Natural killer cell (primary cell): ENCODE results near the gene CHST11. TPM values are rescaled to one million over a fixed set of nuclear protein-coding genes. Genes with fewer than 3 reads are reported as not detected.

Source experiments
- ATAC-seq, 3 donors: fragments of 150-1000 bp in 2 of 3; fragments of 200-7000 bp in 1 of 3; cut with Tn5 transposase; 1 replicate in 1 of 3; 2 replicates in 2 of 3; pipeline ENCODE4 v1.10.0; 2021; ENCODE audit warnings: mild to moderate bottlenecking in 2 of 3, moderate library complexity in 2 of 3
- DNase-seq, 2 donors: peaks; one replicate each; pipeline versions ENCODE4 v3.0.0 to v3.0.0-alpha.2; 2013 to 2021; ENCODE audit warnings: mixed read lengths in 1 of 2
- H3K27ac ChIP-seq: one replicate; pipeline ENCODE4 v1.5.1; 2013; ENCODE audit warnings: mild to moderate bottlenecking, low read length
- H3K27me3 ChIP-seq: one replicate; pipeline ENCODE4 v1.6.1; 2013; ENCODE audit warnings: low read length; ENCODE audit not compliant: control insufficient read depth, insufficient read depth
- H3K36me3 ChIP-seq: one replicate; pipeline ENCODE4 v1.6.1; 2013; ENCODE audit warnings: low read length; ENCODE audit not compliant: control insufficient read depth, insufficient read depth
- H3K4me1 ChIP-seq: one replicate; pipeline ENCODE4 v1.6.1; 2013; ENCODE audit warnings: low read length; ENCODE audit not compliant: control insufficient read depth, insufficient read depth
- H3K4me3 ChIP-seq: one replicate; pipeline ENCODE4 v1.5.1; 2013; ENCODE audit warnings: low read length
- H3K9me3 ChIP-seq: one replicate; pipeline ENCODE4 v1.6.1; 2013; ENCODE audit warnings: low read length; ENCODE audit not compliant: control insufficient read depth, insufficient read depth
- H3K27ac Mint-ChIP-seq, 2 donors: one replicate each; pipeline ENCODE4 v1.8.0; 2022; ENCODE audit warnings: mild to moderate bottlenecking in 2 of 2, mixed read lengths in 2 of 2, moderate library complexity in 1 of 2
- H3K27me3 Mint-ChIP-seq, 2 donors: one replicate each; pipeline ENCODE4 v1.8.0; 2022; ENCODE audit warnings: low read depth in 2 of 2, mixed read lengths in 2 of 2
- H3K36me3 Mint-ChIP-seq: one replicate; pipeline ENCODE4 v1.8.0; 2022; ENCODE audit warnings: mixed read lengths
- H3K4me1 Mint-ChIP-seq, 2 donors: one replicate each; pipeline ENCODE4 v1.8.0; 2022; ENCODE audit warnings: mixed read lengths in 2 of 2
- H3K4me3 Mint-ChIP-seq: one replicate; pipeline ENCODE4 v1.8.0; 2022; ENCODE audit warnings: mild to moderate bottlenecking, moderate library complexity, mixed read lengths
- H3K9me3 Mint-ChIP-seq, 2 donors: one replicate each; pipeline ENCODE4 v1.8.0; 2022; ENCODE audit warnings: mixed read lengths in 2 of 2
- WGBS: methylation state at CpG from one replicate; pipeline ENCODE4 v1.1.7; 2013; ENCODE audit warnings: missing lambda C conversion rate; ENCODE audit not compliant: insufficient coverage; 5-methylcytosine and 5-hydroxymethylcytosine counted together
- intact Hi-C: fragments of 100-400 bp; cut with micrococcal nuclease; formaldehyde crosslinking; loops from one replicate; pipeline ENCODE4 v1.14.2; 2022
- total RNA-seq, 4 donors: library from RNA; stranded (reverse); fragments of 120-200 nt in 1 of 4; gene quantifications; one replicate each; pipeline versions ENCODE4 v1.2.3 to v1.2.4, GENCODE V29; 2013 to 2022
- TF ChIP-seq, protein P1 (sequence below): fragments of 200-600 bp; IDR thresholded peaks from one replicate; pipeline ENCODE4 v1.8.0; 2022; ENCODE audit warnings: antibody characterized with exemption

CHST11 gene
- total RNA-seq, 3 donors from 2014 or later (not counting 1 experiment from before 2014, with no cell fraction given) = 85.3 to 118 (median 96.1) TPM

DNA sequence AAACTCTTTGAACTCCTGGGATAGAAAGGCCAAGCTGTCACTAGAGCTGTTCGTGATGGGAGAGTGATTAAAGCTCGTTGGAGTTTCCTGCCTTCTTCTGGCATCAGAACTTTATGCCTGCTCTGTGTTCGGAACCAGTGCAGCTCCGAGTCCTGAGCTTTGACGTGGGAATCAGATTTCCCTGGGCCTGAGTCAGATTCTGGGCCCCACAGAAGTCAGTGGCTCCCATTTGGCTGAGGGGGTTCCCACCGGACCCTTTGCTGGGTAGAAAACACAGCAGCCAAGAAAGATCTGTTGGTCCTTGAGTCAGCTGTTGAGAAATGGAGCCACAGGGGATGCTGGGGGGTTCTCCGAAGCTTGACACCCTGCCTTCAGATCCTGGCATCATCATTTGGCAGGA is 238.0 kb downstream of the CHST11 start:
- no peaks in the 10 kb centered on the region for H3K9me3 ChIP-seq
- Mint-ChIP-seq H3K36me3 (no peaks in the 10 kb centered on the region), H3K27ac (peak overlapping the region; percentile 75 to 80), H3K4me3 (peak overlapping the region; percentile 25), H3K4me1 (peaks cover 86 to 90% of the 10 kb centered on the region in 2 donors), H3K9me3 (no peaks in the 10 kb centered on the region), H3K27me3 (no peaks in the 10 kb centered on the region)
- ATAC-seq = no peak
- TF ChIP-seq, protein P1, sequence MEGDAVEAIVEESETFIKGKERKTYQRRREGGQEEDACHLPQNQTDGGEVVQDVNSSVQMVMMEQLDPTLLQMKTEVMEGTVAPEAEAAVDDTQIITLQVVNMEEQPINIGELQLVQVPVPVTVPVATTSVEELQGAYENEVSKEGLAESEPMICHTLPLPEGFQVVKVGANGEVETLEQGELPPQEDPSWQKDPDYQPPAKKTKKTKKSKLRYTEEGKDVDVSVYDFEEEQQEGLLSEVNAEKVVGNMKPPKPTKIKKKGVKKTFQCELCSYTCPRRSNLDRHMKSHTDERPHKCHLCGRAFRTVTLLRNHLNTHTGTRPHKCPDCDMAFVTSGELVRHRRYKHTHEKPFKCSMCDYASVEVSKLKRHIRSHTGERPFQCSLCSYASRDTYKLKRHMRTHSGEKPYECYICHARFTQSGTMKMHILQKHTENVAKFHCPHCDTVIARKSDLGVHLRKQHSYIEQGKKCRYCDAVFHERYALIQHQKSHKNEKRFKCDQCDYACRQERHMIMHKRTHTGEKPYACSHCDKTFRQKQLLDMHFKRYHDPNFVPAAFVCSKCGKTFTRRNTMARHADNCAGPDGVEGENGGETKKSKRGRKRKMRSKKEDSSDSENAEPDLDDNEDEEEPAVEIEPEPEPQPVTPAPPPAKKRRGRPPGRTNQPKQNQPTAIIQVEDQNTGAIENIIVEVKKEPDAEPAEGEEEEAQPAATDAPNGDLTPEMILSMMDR = no peak
- no peaks in the 10 kb centered on the region for H3K36me3 ChIP-seq
- H3K4me3 ChIP-seq = no peak overlapping the region
- no peak overlapping the region for H3K27ac ChIP-seq
- WGBS = 89% methylated on average over 7 of the region's 7 CpGs
- H3K27me3 ChIP-seq = no peaks in the 10 kb centered on the region
- intact Hi-C loops = loop anchor here (1.0 to 5.0 kb wide), 2 partner anchors 7 to 177 kb away; no protein-coding TSS in a partner anchor
- H3K4me1 ChIP-seq = peaks cover 64% of the 10 kb centered on the region
- no peak for DNase-seq

DNA sequence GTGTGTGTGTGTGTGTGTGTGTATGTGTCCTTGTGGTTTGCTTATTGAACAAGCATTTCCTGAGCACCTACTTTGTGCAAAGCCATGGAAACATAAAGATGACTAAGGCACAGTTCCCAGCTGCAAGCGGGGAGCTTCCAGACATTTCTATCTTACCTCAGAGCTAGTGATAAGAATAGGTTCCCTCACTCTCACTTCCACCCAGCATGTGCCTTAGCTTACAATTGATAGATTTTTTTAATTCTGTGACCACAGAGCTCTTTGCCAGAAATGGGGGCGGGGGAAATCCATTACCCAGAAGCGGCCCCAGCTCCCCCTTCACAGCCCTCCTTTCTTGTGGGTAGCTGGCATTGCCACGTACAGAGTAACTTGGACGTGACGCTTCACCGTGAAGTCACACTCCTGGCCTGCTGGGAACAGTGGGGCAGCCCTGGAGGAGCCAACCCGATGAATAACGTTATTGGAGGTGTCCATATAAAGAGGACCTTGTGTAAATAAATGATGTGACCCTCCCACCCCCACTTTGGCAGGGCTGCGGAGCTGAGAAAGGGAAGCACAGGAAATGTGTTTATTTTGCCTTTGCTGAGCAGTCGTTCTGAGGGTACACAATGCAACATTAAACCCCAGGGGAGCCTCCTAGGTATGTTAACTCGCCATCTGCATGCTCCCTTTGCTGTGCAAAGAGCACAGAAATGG is 238.9 kb downstream of the CHST11 start:
- 6% methylated on average over 12 of the region's 12 CpGs for WGBS
- Histone ChIP-seq H3K4me3 (no peak overlapping the region), H3K9me3 (no peaks in the 10 kb centered on the region), H3K36me3 (no peaks in the 10 kb centered on the region), H3K4me1 (peaks cover 59% of the 10 kb centered on the region), H3K27me3 (no peaks in the 10 kb centered on the region), H3K27ac (no peak overlapping the region)
- Mint-ChIP-seq H3K27ac (peak overlapping the region; percentile 75 to 80), H3K4me1 (peaks cover 86% of the 10 kb centered on the region in 2 donors), H3K36me3 (no peaks in the 10 kb centered on the region), H3K4me3 (peak overlapping the region; percentile 40), H3K27me3 (no peaks in the 10 kb centered on the region), H3K9me3 (no peaks in the 10 kb centered on the region)
- ATAC-seq (peak; percentile 83 to 87 (median 86)), DNase-seq (peak; percentile 63 to 86)
- intact Hi-C loops = loop anchor here (1.0 kb wide), 1 partner anchor 8 kb away; no protein-coding TSS in a partner anchor
- TF ChIP-seq, protein P1 = no peak

DNA sequence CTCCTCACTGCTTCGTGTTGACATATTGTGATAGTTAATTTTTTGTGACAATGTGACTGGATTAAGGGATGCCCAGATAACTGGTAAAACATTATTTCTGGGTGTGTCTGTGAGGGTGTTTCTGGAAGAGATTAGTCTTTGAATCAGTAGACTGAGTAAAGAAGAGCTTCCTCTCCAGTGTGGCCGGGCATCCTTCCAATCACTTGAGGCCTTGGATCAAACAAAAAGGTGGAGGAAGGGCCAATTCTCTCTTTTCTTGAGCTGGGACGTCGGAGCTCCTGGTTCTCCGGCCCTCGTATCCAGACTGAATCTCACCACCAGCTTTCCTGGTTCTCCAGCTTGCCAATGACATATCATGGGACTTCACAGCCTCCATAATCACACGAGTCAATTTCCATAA is 240.4 kb downstream of the CHST11 start:
- no peaks in the 10 kb centered on the region for H3K36me3 Mint-ChIP-seq
- TF ChIP-seq, protein P1 = no peak
- Histone ChIP-seq H3K27me3 (no peaks in the 10 kb centered on the region), H3K4me3 (no peak overlapping the region), H3K36me3 (no peaks in the 10 kb centered on the region), H3K27ac (no peak overlapping the region), H3K4me1 (peaks cover 43% of the 10 kb centered on the region), H3K9me3 (no peaks in the 10 kb centered on the region)
- ATAC-seq = no peak
- H3K27me3 Mint-ChIP-seq = no peaks in the 10 kb centered on the region
- H3K27ac Mint-ChIP-seq = peak overlapping the region; percentile 13 to 35
- H3K4me1 Mint-ChIP-seq = peaks cover 81% of the 10 kb centered on the region in 2 donors
- intact Hi-C loops = no loop called here
- WGBS = 97% methylated on average over 7 of the region's 7 CpGs
- no peak overlapping the region for H3K4me3 Mint-ChIP-seq
- no peak for DNase-seq
- H3K9me3 Mint-ChIP-seq = no peaks in the 10 kb centered on the region
